GM19372 (cell line): ENCODE data around the gene FAM43A.

Experiments used
- ATAC-seq: cut with Tn5 transposase; IDR thresholded peaks from one replicate; pipeline ENCODE4 v1.9.1; 2021; ENCODE audit warnings: mild to moderate bottlenecking, low read depth, moderate library complexity; ENCODE audit not compliant: unreplicated experiment

FAM43A gene

DNA sequence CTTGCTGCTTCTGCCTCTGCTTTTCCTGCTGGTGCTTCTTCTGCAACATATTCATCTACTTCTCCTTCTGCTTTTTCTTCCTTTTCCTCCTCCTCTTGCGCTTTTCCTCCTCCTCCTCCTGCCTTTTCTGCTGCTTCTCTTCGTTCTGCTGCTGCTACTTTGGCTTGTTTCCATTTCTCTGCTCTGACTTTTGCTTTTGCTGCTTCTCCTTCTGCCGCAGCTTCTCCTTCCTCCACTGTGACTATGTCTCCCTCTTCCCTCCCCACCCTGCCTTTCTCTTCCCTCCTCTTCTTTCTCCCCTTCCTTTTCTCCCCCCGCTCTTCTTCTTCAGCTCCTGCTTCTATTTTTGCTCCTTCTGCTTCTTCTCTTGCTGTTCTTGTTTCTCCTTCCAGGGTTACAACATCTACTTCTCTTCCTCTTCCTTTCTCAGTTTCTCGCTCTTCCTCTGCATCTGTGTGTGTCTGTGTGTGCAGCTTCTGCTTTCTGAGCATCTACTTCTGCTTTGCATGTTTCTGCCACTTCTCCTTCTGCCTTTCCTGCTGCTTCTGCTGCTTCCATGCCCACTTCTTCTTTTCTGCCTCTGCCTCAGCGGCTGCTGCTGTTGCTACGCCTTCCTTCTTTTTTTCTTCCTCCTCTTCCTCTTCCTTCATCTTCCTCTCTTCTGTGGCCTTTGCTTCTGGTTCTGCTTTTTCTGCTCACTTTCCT is 51.4 kb downstream of the FAM43A start:
- no peak for ATAC-seq
